Stomach (tissue), 9 donors: Measurements from ENCODE around the gene MOV10L1. TPM values are rescaled to one million over a fixed set of nuclear protein-coding genes. Genes with fewer than 3 reads are reported as not detected.

Experiments used
- DNase-seq, 2 donors: peaks; one replicate each; pipeline versions ENCODE4 v3.0.0 to v3.0.0-alpha.2; 2013 to 2019
- H3K27ac ChIP-seq, 5 donors: fragments of 200-600 bp in 4 of 5; sonication (generic) in 4 of 5; one replicate each; pipeline ENCODE4 v1.5.1; 2013 to 2019; ENCODE audit warnings: mild to moderate bottlenecking in 1 of 5, moderate library complexity in 1 of 5
- H3K27me3 ChIP-seq, 3 donors: fragments of 200-600 bp; sonication (generic); one replicate each; pipeline ENCODE4 v1.5.1; 2017 to 2019; ENCODE audit warnings: mixed run types in 1 of 3
- H3K36me3 ChIP-seq, 4 donors: fragments of 200-600 bp; sonication (generic); 1 replicate in 3 of 4; 2 replicates in 1 of 4; pipeline ENCODE4 v1.5.1; 2016 to 2019
- H3K4me1 ChIP-seq, 4 donors: fragments of 200-600 bp; sonication (generic); one replicate each; pipeline ENCODE4 v1.5.1; 2016 to 2019
- H3K4me3 ChIP-seq, 4 donors: fragments of 200-600 bp; sonication (generic) in 3 of 4; one replicate each; pipeline ENCODE4 v1.5.1; 2016 to 2019; ENCODE audit warnings: mild to moderate bottlenecking in 1 of 4
- H3K9me3 ChIP-seq, 4 donors: fragments of 200-600 bp; sonication (generic); one replicate each; pipeline ENCODE4 v1.5.1; 2016 to 2019
- EP300 ChIP-seq: sonication (generic); formaldehyde crosslinking; IDR thresholded peaks from one replicate; pipeline ENCODE4 v1.6.1; 2017; ENCODE audit warnings: antibody characterized with exemption
- POLR2A ChIP-seq, 4 donors: fragments of 450-650 bp; IDR thresholded peaks; one replicate each; pipeline ENCODE4 v1.6.1; 2016; ENCODE audit warnings: antibody characterized with exemption in 4 of 4, control low read depth in 2 of 4, mild to moderate bottlenecking in 1 of 4, moderate library complexity in 1 of 4
- POLR2AphosphoS5 ChIP-seq, 3 donors: sonication (generic); formaldehyde crosslinking; IDR thresholded peaks; one replicate each; pipeline ENCODE4 v1.6.1; 2016; ENCODE audit warnings: antibody characterized with exemption in 3 of 3
- WGBS, 5 donors: extraction: QIAGEN DNeasy Blood & Tissue Kit in 3 of 5; methylation state at CpG; one replicate each; pipeline versions ENCODE4 v1.1.5 to v1.1.7; 2013 to 2018; 5-methylcytosine and 5-hydroxymethylcytosine counted together
- intact Hi-C: fragments of 100-400 bp; cut with DNase I; formaldehyde crosslinking; loops from one replicate; pipeline ENCODE4 v1.15.1; 2023; ENCODE audit warnings: low total_unique reads
- polyA plus RNA-seq, 3 donors: library from polyadenylated mRNA; stranded (reverse); fragments of 200-250 nt; gene quantifications; one replicate each; pipeline ENCODE4 v1.2.3, GENCODE V29; 2013
- total RNA-seq, 5 donors: library from RNA; depleted of rRNA; stranded (reverse); fragments of >200 nt; gene quantifications; one replicate each; pipeline versions ENCODE4 v1.1.0 to v1.2.3, GENCODE V29; 2014 to 2016
- TF ChIP-seq, protein P1 (sequence below), 7 experiments: fragments of 450-650 bp in 4 of 7; fragments of 200-600 bp in 3 of 7; sonication (generic) in 3 of 7; IDR thresholded peaks; one replicate each; pipeline ENCODE4 v1.5.1; 2016 to 2019; ENCODE audit warnings: antibody characterized with exemption in 7 of 7, control low read depth in 2 of 7, mild to moderate bottlenecking in 1 of 7
- donor health status: healthy with polysubstance abuse.
- donor health status: Bipolar disorder and iron deficiency.
- donor health status: healthy.

Gene MOV10L1
- total and polyA plus RNA-seq, 8 donors = 0.12 to 2.8 (median 0.46) TPM; not detected in 3

- peaks cover 17 to 48% (median 32%) of the 10 kb centered on the region in 4 donors for H3K4me1 ChIP-seq
- no peak for TF ChIP-seq EP300
- TF ChIP-seq POLR2AphosphoS5 (IDR thresholded peaks at IDR 0.05) = no peak
- TF ChIP-seq, protein P1, sequence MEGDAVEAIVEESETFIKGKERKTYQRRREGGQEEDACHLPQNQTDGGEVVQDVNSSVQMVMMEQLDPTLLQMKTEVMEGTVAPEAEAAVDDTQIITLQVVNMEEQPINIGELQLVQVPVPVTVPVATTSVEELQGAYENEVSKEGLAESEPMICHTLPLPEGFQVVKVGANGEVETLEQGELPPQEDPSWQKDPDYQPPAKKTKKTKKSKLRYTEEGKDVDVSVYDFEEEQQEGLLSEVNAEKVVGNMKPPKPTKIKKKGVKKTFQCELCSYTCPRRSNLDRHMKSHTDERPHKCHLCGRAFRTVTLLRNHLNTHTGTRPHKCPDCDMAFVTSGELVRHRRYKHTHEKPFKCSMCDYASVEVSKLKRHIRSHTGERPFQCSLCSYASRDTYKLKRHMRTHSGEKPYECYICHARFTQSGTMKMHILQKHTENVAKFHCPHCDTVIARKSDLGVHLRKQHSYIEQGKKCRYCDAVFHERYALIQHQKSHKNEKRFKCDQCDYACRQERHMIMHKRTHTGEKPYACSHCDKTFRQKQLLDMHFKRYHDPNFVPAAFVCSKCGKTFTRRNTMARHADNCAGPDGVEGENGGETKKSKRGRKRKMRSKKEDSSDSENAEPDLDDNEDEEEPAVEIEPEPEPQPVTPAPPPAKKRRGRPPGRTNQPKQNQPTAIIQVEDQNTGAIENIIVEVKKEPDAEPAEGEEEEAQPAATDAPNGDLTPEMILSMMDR (IDR thresholded peaks at IDR 0.05) = no peak
- DNase-seq = peak in 1 of 2 donors; percentile 33
- WGBS, 5 donors = 8 to 15% (median 13%) methylated on average over 6 to 34 of the region's 34 CpGs
- peak overlapping the region; percentile 81 to 95 (median 90) for H3K27ac ChIP-seq
- intact Hi-C loops = no loop called here
- peak overlapping the region; percentile 86 to 94 (median 90) for H3K4me3 ChIP-seq
- no peaks in the 10 kb centered on the region for H3K27me3 ChIP-seq
- no peaks in the 10 kb centered on the region for H3K9me3 ChIP-seq
- peaks cover 15 to 58% (median 50%) of the 10 kb centered on the region in 4 donors for H3K36me3 ChIP-seq
These were observed 110.1 kb downstream of the MOV10L1 start for GRCh38 chr22:50199829-50200460.

- H3K27ac ChIP-seq = peak within 1 kb of the TSS; percentile 81 to 95 (median 90)
- peaks cover 13 to 58% (median 47%) of the 10 kb centered on the region in 4 donors for H3K36me3 ChIP-seq
- H3K27me3 ChIP-seq = no peaks in the 10 kb centered on the region
- H3K9me3 ChIP-seq = no peaks in the 10 kb centered on the region
- 0 to 1% (median 0%) methylated on average over 1 to 97 of the region's 105 CpGs for WGBS, 5 donors
- peak within 1 kb of the TSS; percentile 86 to 94 (median 90) for H3K4me3 ChIP-seq
- TF ChIP-seq POLR2AphosphoS5 (IDR thresholded peaks at IDR 0.05) = peak; percentile 36 to 92 (median 85)
- no peak for TF ChIP-seq POLR2A (IDR thresholded peaks at IDR 0.05)
- intact Hi-C loops = no loop called here
- peaks cover 17 to 54% (median 35%) of the 10 kb centered on the region in 4 donors for H3K4me1 ChIP-seq
- peak; percentile 93 to 98 for DNase-seq
These were observed 110.8 kb downstream of the MOV10L1 start, which contains the start of gene SELENOO for GRCh38 chr22:50200461-50201190. Gene SELENOO (plus strand): TSS chr22:50201011. CDS start chr22:50201037, 26 bp downstream.

DNA sequence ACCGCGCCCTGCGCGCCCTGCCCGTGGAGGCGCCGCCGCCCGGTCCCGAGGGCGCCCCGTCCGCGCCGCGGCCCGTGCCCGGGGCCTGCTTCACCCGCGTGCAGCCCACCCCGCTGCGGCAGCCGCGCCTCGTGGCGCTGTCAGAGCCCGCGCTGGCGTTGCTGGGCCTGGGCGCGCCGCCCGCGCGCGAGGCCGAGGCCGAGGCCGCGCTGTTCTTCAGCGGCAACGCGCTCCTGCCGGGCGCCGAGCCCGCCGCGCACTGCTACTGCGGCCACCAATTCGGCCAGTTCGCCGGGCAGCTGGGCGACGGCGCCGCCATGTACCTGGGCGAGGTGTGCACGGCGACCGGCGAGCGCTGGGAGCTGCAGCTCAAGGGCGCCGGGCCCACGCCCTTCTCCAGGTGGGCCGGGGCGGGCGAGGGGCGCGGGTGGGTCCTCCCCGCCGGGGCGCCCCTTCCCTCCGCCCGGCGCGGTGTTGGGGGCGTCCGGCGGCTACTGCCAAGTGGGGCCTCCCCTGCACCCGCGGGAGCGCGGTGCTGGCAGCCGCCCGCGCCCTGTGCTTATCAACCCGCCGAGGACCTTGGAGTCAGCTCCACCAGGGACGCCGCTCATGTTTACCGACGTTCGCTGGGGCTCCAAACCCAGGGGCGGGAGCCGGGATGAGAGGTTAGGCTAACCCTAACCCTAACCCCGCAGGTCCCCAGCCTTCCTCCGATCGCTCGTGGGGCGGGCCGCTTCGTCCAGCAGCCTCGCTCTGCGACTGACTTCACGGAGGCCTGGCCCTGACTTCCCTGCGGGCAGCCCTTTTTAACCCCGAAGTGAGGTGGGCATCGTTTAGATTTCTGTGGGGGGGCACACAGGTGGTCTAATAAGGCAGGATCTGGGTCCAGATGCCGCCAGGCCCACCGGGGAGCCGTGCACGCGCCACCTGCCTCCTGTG lies 111.7 kb downstream of the MOV10L1 start:
- peak overlapping the region; percentile 81 to 95 (median 90) for H3K27ac ChIP-seq
- H3K27me3 ChIP-seq = no peaks in the 10 kb centered on the region
- intact Hi-C loops = no loop called here
- H3K4me1 ChIP-seq = peaks cover 17 to 57% (median 39%) of the 10 kb centered on the region in 4 donors
- WGBS, 5 donors = 1 to 4% (median 3%) methylated on average over 24 to 115 of the region's 115 CpGs
- DNase-seq = peak; percentile 62 to 66
- H3K9me3 ChIP-seq = no peaks in the 10 kb centered on the region
- TF ChIP-seq POLR2AphosphoS5 (IDR thresholded peaks at IDR 0.05) = no peak
- TF ChIP-seq, protein P1 (IDR thresholded peaks at IDR 0.05) = no peak
- no peak for TF ChIP-seq POLR2A (IDR thresholded peaks at IDR 0.05)
- TF ChIP-seq EP300 = no peak
- H3K36me3 ChIP-seq = peaks cover 13 to 58% (median 46%) of the 10 kb centered on the region in 4 donors
- H3K4me3 ChIP-seq = peak overlapping the region; percentile 86 to 94 (median 90)

DNA sequence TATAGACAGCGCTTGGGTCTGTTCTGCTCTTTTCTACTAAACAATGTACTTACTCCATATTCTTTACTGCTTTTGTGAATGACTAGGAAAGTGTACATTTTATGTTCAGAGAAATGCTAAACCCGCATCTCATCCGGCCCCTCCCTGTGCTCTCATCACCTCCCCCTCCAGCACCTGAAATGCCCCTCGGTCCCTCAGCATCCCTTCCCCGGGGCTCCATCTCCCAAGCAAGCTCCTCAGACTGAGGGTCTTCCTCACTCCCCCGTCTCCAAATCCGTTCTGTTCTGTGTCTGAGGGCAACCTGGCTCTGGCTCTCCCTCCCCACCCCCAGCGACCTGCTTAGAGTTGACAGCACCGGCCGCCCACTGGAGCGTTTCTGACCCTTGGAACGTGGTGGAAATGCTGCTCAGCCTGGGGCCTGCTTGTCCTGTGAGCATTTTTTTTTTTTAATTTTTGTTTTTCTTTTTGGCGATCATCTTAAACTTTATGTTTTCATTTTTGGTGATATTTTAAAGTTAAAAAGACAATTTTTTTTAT lies 112.4 kb downstream of the MOV10L1 start:
- no peak for DNase-seq
- intact Hi-C loops = no loop called here

More for the DNA sequence above, 112.4 kb downstream of the MOV10L1 start:
- peak overlapping the region; percentile 86 to 94 (median 90) for H3K4me3 ChIP-seq
- H3K27me3 ChIP-seq = no peaks in the 10 kb centered on the region
- peaks cover 17 to 64% (median 43%) of the 10 kb centered on the region in 4 donors for H3K4me1 ChIP-seq
- no peaks in the 10 kb centered on the region for H3K9me3 ChIP-seq
- H3K27ac ChIP-seq = peak overlapping the region in 2 of 5 donors; percentile 90 to 92
- WGBS, 5 donors = 45 to 65% (median 54%) methylated on average over 13 of the region's 13 CpGs
- TF ChIP-seq EP300 = no peak
- no peak for TF ChIP-seq POLR2A (IDR thresholded peaks at IDR 0.05)
- TF ChIP-seq, protein P1 (IDR thresholded peaks at IDR 0.05) = no peak
- no peak for TF ChIP-seq POLR2AphosphoS5 (IDR thresholded peaks at IDR 0.05)
- H3K36me3 ChIP-seq = peaks cover 14 to 58% (median 47%) of the 10 kb centered on the region in 4 donors
